ENCODE data around the gene MARK2.
A peak's percentile ranks its signal among the peaks of the same experiment; 100 is the strongest.
"Not testable (repeated sequence)": the region's sequence is repeated elsewhere in the genome, so short reads cannot be mapped to it uniquely, and the experiment has no call there.

MARK2 gene

DNA sequence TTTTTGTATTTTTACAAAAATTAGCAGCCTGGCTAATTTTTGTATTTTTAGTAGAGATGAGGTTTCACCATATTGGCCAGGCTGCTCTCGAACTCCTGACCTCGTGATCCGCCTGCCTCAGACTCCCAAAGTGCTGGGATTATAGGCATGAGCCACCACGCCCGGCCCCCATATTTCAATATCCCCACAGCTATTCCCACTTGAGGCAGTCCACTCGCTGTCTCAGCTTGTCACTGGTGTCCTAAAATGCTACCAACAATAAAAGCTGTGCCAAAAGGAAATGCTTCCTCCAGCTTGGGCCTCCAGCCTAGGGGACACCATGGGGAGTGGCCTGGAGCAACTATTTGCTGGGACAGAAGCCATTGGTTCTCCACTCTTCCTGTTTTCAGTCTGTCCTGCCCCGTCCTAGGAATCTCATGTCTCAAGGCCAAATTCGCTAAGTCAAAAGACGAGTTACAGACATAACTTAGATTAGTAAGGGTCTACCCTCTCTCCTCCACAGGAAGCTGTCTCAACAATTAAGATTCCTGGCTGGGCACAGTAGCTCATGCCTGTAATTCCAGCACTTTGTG is 33.0 kb upstream of the MARK2 start:
- TF ChIP-seq CTCF (IDR thresholded peaks at IDR 0.05; ENCODE audit: extremely low read depth, missing control alignments): no peak
- no peak for DNase-seq (ENCODE audit: low spot score)

DNA sequence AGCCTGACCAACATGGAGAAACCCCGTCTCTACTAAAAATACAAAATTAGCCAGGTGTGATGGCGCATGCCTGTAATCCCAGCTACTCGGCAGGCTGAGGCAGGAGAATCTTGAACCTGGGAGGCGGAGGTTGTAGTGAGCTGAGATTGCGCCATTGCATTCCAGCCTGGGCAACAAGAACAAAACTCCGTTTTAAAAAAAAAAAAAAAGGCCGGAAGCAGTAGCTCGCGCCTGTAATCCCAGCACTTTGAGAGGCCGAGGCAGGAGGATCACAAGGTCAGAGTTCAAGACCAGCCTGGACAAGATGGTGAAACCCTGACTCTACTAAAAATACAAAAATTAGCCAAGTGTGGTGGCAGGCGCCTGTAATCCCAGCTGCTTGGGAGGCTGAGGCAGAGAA is 28.5 kb upstream of the MARK2 start:
- DNase-seq (ENCODE audit: low spot score): not testable (repeated sequence)

DNA sequence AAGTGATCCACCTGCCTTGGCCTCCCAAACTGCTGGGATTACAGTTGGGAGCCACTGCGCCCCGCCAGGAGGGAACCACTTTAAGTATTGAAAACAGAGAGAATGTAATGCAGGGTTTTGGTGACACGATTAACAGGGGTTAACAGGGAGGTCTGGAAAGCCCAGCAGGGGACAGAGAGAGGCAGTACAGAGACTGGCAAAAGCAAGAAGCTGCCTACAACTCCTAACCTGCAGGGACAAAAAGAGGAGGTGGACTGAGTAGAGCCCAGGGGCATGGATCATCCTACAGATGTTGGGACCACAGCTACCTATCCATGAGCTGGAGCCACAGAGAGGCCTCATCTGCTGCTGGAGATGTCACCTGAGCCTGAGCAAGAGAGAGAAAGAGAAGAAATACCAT is 27.4 kb upstream of the MARK2 start:
- TF ChIP-seq CTCF (IDR thresholded peaks at IDR 0.05; ENCODE audit: extremely low read depth, missing control alignments): no peak
- DNase-seq (ENCODE audit: low spot score): no peak

GRCh38 chr11:63813035-63813562 is 25.8 kb upstream of the MARK2 start, which contains the start of gene SPINDOC:
Gene SPINDOC (plus strand): TSS chr11:63813456. CDS start chr11:63813687, 231 bp downstream.
- TF ChIP-seq CTCF (IDR thresholded peaks at IDR 0.05; ENCODE audit: extremely low read depth, missing control alignments): no peak
- DNase-seq (ENCODE audit: low spot score): peak; percentile 98

- DNase-seq (ENCODE audit: low spot score): peak; percentile 73
- TF ChIP-seq CTCF (IDR thresholded peaks at IDR 0.05; ENCODE audit: extremely low read depth, missing control alignments): no peak
Measured at GRCh38 chr11:63813563-63814382, 25.1 kb upstream of the MARK2 start.

DNA sequence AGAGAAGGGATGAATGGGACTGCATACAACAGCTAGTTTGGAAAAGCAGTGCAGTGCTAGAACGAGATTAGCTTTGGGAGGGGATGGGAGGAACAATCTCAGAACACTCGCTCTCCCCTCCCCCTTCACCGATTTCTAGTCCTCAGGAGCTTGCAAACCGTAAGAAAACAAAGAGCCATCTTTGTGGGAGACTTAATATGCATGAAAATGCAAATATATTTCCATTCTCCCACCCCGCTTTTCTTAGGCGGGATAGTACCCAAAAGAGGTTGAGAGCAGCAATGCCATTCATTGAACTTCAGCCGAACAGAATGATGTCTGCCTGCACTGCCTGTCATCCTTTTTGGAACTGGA is 24.6 kb upstream of the MARK2 start:
- no peak for TF ChIP-seq CTCF (IDR thresholded peaks at IDR 0.05; ENCODE audit: extremely low read depth, missing control alignments)
- DNase-seq (ENCODE audit: low spot score): peak; percentile 49

- TF ChIP-seq CTCF (IDR thresholded peaks at IDR 0.05; ENCODE audit: extremely low read depth, missing control alignments): no peak
- no peak for DNase-seq (ENCODE audit: low spot score)
Measured at GRCh38 chr11:63816166-63816565, 22.7 kb upstream of the MARK2 start.

All from GM20000 (cell line).